ENCODE measurements around the gene IGFBP5. TPM values are rescaled to one million over a fixed set of nuclear protein-coding genes. Genes with fewer than 3 reads are reported as not detected.

Gene IGFBP5
- total and polyA plus RNA-seq, 9 of the 15 experiments (the other 6 are each of a cell fraction or from before 2014, with no cell fraction given): 0.01 to 1.9 (median 0.03) TPM; not detected in 6

- no peaks in the 10 kb centered on the region; the same call in 1 of the 2 replicates for H3K9me3 ChIP-seq (replicated peaks; ENCODE audit: control insufficient read depth, insufficient read depth, low read depth, low read length)
- TF ChIP-seq RFX1 (IDR thresholded peaks at IDR 0.05) (peak; percentile 65), FOXA3 (CRISPR knock-in tag; conservative IDR thresholded peaks at IDR 0.05 in 1 of 2, IDR thresholded peaks at IDR 0.05 in 1 of 2) (peak; percentile 79 to 87; a peak in 3 of 4 replicates), MEIS2 (IDR thresholded peaks at IDR 0.05; ENCODE audit: partially characterized antibody) (peak; percentile 11), RHOXF2B (CRISPR knock-in tag; conservative IDR thresholded peaks at IDR 0.05) (no peak)
- no peaks in the 10 kb centered on the region for H3K79me2 ChIP-seq (ENCODE audit: control insufficient read depth, insufficient read depth, low read length)
- no TSS peak for BruUV-seq (replicated peaks)
- in situ Hi-C loops (cut with MboI) (no loop called here), intact Hi-C loops (cut with micrococcal nuclease) (no loop called here)
- ATAC-seq: no peak
- no peak overlapping the region for H3K9ac ChIP-seq (ENCODE audit: insufficient read depth in 1 of 2, low read depth in 2 of 2, low read length in 2 of 2)
- ChIA-PET CTCF (ENCODE audit: low intra/inter-chr PET ratio) (no interaction called here), POLR2A (no interaction called here)
- H2AFZ ChIP-seq (ENCODE audit: low read depth, low read length): no peak overlapping the region
- H4K20me1 ChIP-seq (replicated peaks; ENCODE audit: control insufficient read depth, insufficient read depth, low read length): no peaks in the 10 kb centered on the region
- no peaks in the 10 kb centered on the region for H3K36me3 ChIP-seq (ENCODE audit: control insufficient read depth, insufficient read depth, low read length)
- 0% methylated on average over 4 of the region's 4 CpGs for WGBS (ENCODE audit: insufficient coverage, low coverage, missing lambda C conversion rate)
- no peak overlapping the region for H3K4me3 ChIP-seq
- peaks cover 2 to 34% of the 10 kb centered on the region in 2 experiments; a peak in 4 of 5 replicates for H3K27me3 ChIP-seq (ENCODE audit: control insufficient read depth in 2 of 2, insufficient read depth in 2 of 2, low read length in 2 of 2)
- no peaks in the 10 kb centered on the region for H3K9me1 ChIP-seq (ENCODE audit: control insufficient read depth, insufficient read depth, low read length)
- no peak for DNase-seq (ENCODE audit: extremely low read depth in 1 of 4, low spot score in 3 of 4)
- H3K4me2 ChIP-seq (ENCODE audit: insufficient read depth, low read length): no peak overlapping the region
- no peaks in the 10 kb centered on the region for H3K4me1 ChIP-seq (replicated peaks in 1 of 2; ENCODE audit: control insufficient read depth in 2 of 2, insufficient read depth in 2 of 2, low read length in 2 of 2)
- H3K27ac ChIP-seq (ENCODE audit: extremely low read depth, low read depth, low read length): no peak overlapping the region
- FAIRE-seq: no peak
These were observed 50.3 kb downstream of the IGFBP5 start for GRCh38 chr2:216644842-216645635.

Measured in K562 (cell line).